ENCODE results near the gene DNER.
"Not testable (repeated sequence)": the region's sequence is repeated elsewhere in the genome, so short reads cannot be mapped to it uniquely, and the experiment has no call there.

DNER gene

DNA sequence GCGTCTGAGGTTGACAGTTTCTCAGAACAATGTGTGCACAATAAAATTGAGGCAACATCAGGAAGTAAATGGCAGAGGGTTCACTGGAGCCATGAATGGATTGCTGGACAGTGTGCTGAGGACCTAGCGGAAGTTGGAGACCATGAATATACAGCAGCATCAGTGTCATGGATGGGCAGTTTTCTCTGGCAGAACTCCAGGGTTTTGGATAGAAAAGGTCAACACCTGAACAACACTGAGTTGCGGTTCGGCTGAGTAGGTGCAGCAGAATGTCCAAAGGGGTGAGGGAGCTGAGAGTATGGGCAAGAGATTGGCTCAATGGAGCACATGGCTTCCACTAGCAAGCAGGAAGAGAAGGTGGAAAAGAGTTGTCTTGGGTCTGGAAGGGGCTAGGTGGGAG, 73.7 kb downstream of the DNER start:
- no peak for ATAC-seq (ENCODE audit: low read depth)
- peaks cover 12% of the 10 kb centered on the region for H3K27me3 Mint-ChIP-seq
- H3K4me3 Mint-ChIP-seq: no peak overlapping the region
- no peaks in the 10 kb centered on the region for H3K9me3 Mint-ChIP-seq
- H3K27ac Mint-ChIP-seq: no peak overlapping the region
- H3K36me3 Mint-ChIP-seq: no peaks in the 10 kb centered on the region
- no peak for DNase-seq (ENCODE audit: low spot score in 2 of 2)
- no peaks in the 10 kb centered on the region for H3K4me1 Mint-ChIP-seq

DNA sequence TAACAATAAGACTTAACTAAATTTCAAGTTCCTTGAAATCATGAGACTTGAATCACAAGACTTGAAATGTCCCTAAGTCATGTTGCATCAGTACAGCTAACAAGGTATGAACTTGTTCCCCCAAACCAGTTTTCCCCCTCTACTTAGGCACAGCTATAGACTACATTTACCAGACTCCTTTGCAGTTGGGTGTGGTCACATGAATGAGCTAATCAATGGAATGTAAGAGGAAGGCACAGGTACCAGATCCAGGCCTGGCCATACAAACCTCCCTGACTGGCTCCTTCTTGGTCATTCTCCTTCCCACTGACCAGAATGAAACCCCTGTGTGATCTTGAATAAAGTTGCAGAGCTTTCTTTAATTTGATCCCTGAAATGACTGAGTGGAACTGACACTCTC, 77.8 kb downstream of the DNER start:
- H3K4me1 Mint-ChIP-seq: no peaks in the 10 kb centered on the region
- H3K36me3 Mint-ChIP-seq: no peaks in the 10 kb centered on the region
- no peaks in the 10 kb centered on the region for H3K9me3 Mint-ChIP-seq
- DNase-seq (ENCODE audit: low spot score in 2 of 2) (no peak), ATAC-seq (ENCODE audit: low read depth) (no peak)
- peaks cover 17% of the 10 kb centered on the region for H3K27me3 Mint-ChIP-seq
- no peak overlapping the region for H3K27ac Mint-ChIP-seq
- no peak overlapping the region for H3K4me3 Mint-ChIP-seq

DNA sequence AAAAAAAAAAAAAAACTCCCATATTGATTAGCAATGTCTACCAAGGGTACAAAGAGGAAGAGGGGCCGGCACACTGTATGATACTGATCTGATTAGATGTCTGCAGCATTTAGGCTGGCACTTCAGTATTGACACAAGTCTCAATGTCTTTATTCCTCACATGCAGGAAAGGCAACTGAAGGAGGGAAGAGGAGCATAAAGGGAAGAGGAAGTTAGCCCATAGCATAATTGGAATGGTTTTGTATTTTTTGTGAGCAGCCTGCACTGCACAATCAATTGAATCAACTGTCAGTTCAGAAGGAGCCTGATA, 79.0 kb downstream of the DNER start:
- DNase-seq (ENCODE audit: low spot score in 2 of 2): no peak
- Mint-ChIP-seq H3K27me3 (peaks cover 10% of the 10 kb centered on the region), H3K27ac (no peak overlapping the region)

DNA sequence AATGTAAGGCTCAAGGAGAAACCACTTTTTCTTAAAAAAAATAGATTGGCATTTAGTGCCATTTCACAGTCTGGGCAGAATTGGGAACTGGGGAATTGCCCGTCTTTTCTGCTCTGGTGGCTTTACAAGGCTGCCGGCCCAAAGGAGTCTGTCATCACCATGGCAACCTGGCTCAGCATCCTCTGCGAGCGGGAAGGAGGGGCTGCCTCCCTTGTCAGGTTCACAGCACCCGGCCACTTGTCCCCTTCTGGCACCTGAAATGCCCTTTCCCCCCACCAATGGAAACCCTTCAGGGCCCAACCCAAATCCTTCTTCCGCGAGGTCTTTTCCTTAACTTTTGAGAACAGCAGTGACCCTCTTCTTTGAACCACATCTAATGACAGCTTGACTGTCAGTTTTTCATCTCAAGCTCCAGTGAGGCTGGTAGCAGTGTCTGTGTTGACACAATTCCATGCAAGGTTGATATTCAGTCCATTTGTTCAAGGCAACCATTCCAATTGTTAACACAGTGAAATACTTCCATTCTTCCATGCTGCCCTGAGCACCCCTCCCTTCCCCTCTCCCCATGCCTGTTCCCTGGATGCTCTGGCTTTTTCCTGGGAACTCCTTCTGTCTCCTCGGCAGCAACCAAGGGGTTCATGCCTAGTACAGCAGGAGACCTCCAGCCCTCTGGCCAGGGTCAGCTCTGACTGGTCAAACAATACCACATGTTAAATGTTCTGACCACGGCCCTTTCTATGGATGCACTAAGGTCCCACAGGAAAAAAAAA, 79.6 kb downstream of the DNER start:
- ATAC-seq (ENCODE audit: low read depth): no peak
- Mint-ChIP-seq H3K4me3 (no peak overlapping the region), H3K27ac (no peak overlapping the region), H3K9me3 (no peaks in the 10 kb centered on the region), H3K4me1 (no peaks in the 10 kb centered on the region), H3K27me3 (peaks cover 10% of the 10 kb centered on the region), H3K36me3 (no peaks in the 10 kb centered on the region)
- DNase-seq (ENCODE audit: low spot score in 2 of 2): no peak

More for the DNA sequence above, 79.0 kb downstream of the DNER start:
- Mint-ChIP-seq H3K4me1 (no peaks in the 10 kb centered on the region), H3K36me3 (no peaks in the 10 kb centered on the region), H3K9me3 (no peaks in the 10 kb centered on the region), H3K4me3 (no peak overlapping the region)
- ATAC-seq (ENCODE audit: low read depth): no peak

DNA sequence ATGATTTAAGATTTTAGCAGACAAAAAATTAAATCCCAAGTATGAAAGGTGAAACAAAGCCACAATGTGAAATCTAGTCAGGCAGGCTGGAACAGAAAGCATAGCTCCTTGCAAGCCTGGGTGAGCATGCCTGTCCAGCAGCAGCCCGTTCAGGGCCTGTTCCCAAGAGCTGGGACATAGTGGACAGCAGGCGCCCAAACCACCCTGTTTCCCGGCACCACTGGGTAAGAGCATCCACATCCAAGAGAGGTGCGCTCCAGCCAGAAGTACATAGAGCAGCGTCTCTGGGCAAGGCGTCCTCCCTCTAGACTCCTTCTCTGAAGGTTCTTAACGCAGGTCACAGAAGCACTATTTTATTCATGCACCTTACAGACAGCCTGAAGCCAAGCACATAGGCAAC, 80.8 kb downstream of the DNER start:
- H3K27me3 Mint-ChIP-seq: peaks cover 12% of the 10 kb centered on the region
- no peak overlapping the region for H3K4me3 Mint-ChIP-seq
- no peaks in the 10 kb centered on the region for H3K9me3 Mint-ChIP-seq
- ATAC-seq (ENCODE audit: low read depth) (no peak), DNase-seq (ENCODE audit: low spot score in 2 of 2) (no peak)
- no peaks in the 10 kb centered on the region for H3K4me1 Mint-ChIP-seq
- no peak overlapping the region for H3K27ac Mint-ChIP-seq
- H3K36me3 Mint-ChIP-seq: no peaks in the 10 kb centered on the region

DNA sequence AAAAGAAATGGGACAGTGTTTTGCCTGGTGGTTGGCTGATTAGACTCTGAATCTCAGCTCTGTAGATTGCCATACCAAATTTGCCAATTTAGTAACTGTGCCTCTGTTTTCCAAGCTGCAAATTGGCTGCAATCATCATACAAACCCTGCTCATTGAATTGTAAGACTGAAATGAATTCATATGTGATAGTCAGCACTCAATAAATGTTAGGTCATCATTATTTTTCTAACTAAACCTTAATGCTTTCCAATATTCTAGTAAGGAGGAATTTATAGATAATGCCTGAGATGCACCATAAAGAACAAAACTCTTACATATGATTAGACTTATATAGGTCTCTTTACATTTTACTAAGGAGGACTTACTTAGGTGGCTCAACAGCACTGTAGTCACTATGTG, 85.3 kb downstream of the DNER start:
- H3K4me3 Mint-ChIP-seq: no peak overlapping the region

DNA sequence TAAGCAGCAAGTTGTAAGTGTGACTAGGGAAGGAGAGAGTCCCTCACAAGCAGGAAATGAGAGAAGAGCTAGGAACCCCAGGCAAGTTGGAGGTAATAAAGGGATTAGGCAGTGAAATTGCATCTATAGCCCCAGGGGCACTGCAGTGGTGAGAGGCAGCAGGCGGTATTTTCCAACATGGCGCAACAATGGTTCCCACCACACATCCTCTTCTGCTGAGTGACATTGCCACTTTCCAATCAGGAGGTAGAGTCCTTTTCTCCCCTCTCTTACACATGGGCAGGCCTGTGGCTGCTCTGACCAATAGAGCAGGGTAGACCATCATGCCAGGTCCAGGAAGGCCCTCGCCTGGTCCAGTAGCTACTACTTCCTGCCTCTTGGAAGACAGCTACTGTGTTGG, 86.6 kb downstream of the DNER start:
- Mint-ChIP-seq H3K27ac (no peak overlapping the region), H3K9me3 (no peaks in the 10 kb centered on the region), H3K4me3 (no peak overlapping the region), H3K36me3 (no peaks in the 10 kb centered on the region), H3K27me3 (peaks cover 11% of the 10 kb centered on the region), H3K4me1 (no peaks in the 10 kb centered on the region)
- no peak for ATAC-seq (ENCODE audit: low read depth)
- no peak for DNase-seq (ENCODE audit: low spot score in 2 of 2)

More for the DNA sequence above, 85.3 kb downstream of the DNER start:
- peaks cover 7% of the 10 kb centered on the region for H3K27me3 Mint-ChIP-seq
- H3K9me3 Mint-ChIP-seq: no peaks in the 10 kb centered on the region
- ATAC-seq (ENCODE audit: low read depth) (no peak), DNase-seq (ENCODE audit: low spot score in 2 of 2) (no peak)
- H3K27ac Mint-ChIP-seq: no peak overlapping the region
- no peaks in the 10 kb centered on the region for H3K36me3 Mint-ChIP-seq
- H3K4me1 Mint-ChIP-seq: no peaks in the 10 kb centered on the region

DNA sequence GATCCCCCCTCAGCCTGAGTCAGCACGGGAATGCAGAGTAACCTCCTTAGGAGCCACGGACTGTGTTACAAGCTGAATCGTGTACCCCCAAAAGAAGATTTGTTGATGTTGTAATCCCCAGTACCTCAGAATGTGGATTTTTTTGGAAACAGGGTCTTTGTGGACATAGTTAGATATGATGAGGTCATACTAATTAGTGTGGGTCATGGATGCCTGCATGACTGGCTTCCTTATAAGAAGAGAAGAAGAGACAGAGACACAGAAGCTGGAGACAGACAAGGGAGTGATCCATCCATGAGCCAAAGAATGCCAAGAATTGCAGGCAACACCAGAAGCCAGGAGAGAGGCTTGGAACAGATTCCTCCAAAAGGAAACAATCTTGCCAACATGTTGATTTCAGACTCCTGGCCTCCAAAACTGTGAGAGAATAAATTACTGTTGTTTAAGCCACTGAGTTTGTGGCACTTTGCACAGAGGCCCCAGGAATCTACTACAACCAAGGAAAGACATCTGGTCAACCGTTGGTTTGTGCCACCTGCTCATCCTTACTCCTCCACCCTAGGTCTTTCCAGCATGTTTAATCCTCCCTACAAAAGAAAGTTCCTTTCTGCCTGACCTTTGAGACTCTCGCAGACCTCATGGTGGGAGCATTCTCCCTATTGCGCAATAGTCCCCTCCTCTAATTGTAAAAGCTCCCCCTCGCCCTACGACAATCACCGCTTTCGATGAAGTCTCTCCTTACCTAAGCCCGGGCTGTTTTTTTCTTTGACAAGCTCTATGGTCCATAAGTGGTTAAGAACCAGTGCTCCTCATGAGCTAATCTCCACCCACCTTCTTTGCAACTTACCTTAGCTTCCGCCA, 91.6 kb downstream of the DNER start:
- Mint-ChIP-seq H3K36me3 (no peaks in the 10 kb centered on the region), H3K4me1 (no peaks in the 10 kb centered on the region), H3K27me3 (peaks cover 12% of the 10 kb centered on the region), H3K27ac (no peak overlapping the region), H3K4me3 (no peak overlapping the region), H3K9me3 (peaks cover 1% of the 10 kb centered on the region)
- DNase-seq (ENCODE audit: low spot score in 2 of 2) (no peak), ATAC-seq (ENCODE audit: low read depth) (no peak)

DNA sequence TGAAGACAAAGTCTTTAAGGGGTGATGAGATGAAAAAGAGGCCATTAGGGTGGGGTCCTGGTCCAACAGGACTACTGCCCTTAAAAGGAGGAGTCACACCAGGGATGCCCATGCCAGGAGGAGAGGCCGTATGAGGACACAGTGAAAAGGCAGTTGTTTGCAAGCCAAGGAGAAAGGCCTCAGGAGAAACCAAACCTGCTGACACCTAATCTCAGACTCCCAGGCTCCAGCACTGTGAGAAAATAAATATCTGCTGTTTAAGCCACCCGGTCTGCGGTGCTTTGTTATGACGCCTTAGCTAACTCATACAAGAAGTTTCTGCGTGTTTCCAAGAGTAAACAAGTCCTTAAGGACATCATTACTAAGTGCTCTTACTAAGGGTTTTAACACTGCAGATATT, 93.6 kb downstream of the DNER start:
- DNase-seq (ENCODE audit: low spot score in 2 of 2) (no peak), ATAC-seq (ENCODE audit: low read depth) (no peak)
- peaks cover 1% of the 10 kb centered on the region for H3K9me3 Mint-ChIP-seq
- H3K27ac Mint-ChIP-seq: no peak overlapping the region
- H3K4me1 Mint-ChIP-seq: no peaks in the 10 kb centered on the region
- no peak overlapping the region for H3K4me3 Mint-ChIP-seq
- no peaks in the 10 kb centered on the region for H3K36me3 Mint-ChIP-seq
- peaks cover 9% of the 10 kb centered on the region for H3K27me3 Mint-ChIP-seq

DNA sequence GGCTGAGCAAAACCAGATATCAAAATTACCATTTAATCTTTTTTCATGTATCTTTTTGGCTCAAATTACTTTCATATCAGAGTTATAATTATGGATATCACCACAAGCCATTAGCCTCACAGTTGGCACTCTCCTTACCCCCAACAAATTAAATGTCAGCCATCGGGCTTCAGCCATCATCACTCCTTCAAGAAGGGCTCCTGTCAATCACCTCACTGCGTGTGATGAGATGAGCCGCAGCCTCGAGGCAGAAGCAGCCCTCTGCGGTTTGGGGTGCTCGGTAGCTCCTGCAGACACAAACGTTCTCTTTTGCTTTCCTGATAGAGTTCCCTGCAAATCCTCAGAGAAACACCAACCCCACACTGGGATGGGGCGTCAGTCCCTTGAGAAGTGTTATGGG, 94.1 kb downstream of the DNER start:
- Mint-ChIP-seq H3K27me3 (peaks cover 9% of the 10 kb centered on the region), H3K4me3 (no peak overlapping the region), H3K27ac (no peak overlapping the region), H3K36me3 (no peaks in the 10 kb centered on the region), H3K4me1 (no peaks in the 10 kb centered on the region), H3K9me3 (peaks cover 1% of the 10 kb centered on the region)
- DNase-seq (ENCODE audit: low spot score in 2 of 2) (no peak), ATAC-seq (ENCODE audit: low read depth) (no peak)

DNA sequence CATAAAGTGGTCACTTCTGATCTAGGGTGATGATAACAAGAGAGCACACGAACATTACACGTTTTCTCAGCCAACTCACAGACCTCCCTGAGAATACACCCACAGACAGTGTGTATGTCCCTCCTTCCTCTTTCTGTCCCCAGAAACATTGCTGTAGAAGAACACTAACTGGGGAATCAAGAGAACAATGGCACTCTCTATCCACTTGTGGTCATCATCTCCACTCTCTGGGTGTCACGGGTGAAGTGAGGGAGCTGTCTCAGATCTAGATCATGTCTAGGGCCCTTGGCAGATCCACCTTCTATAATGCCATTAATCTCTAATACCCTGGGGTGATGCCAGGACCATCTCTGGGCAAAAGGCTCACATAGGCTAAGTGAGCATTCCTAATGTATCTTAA, 97.9 kb downstream of the DNER start:
- ATAC-seq (ENCODE audit: low read depth): no peak
- H3K9me3 Mint-ChIP-seq: no peaks in the 10 kb centered on the region

DNA sequence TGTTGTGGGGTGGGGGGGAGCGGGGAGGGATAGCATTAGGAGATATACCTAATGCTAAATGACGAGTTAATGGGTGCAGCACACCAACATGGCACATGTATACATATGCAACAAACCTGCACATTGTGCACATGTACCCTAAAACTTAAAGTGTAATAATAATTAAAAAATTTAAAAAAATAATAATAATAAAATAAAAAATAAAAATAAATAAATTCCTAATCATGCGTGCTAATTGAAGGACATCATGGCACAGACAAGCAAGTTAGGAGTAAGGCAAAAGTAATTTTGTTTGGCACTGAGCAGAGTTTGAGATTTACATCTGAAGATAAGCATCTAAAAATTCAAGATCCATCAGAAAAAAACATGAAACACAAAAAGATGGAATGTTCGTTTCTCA, 100.3 kb downstream of the DNER start:
- H3K27me3 Mint-ChIP-seq; H3K27ac Mint-ChIP-seq; H3K4me1 Mint-ChIP-seq; H3K9me3 Mint-ChIP-seq; H3K36me3 Mint-ChIP-seq; ATAC-seq (ENCODE audit: low read depth); DNase-seq (ENCODE audit: low spot score in 2 of 2); H3K4me3 Mint-ChIP-seq: not testable (repeated sequence)

More for the DNA sequence above, 97.9 kb downstream of the DNER start:
- Mint-ChIP-seq H3K4me3 (no peak overlapping the region), H3K27me3 (no peaks in the 10 kb centered on the region), H3K36me3 (no peaks in the 10 kb centered on the region), H3K27ac (no peak overlapping the region), H3K4me1 (no peaks in the 10 kb centered on the region)
- DNase-seq (ENCODE audit: low spot score in 2 of 2): no peak

DNA sequence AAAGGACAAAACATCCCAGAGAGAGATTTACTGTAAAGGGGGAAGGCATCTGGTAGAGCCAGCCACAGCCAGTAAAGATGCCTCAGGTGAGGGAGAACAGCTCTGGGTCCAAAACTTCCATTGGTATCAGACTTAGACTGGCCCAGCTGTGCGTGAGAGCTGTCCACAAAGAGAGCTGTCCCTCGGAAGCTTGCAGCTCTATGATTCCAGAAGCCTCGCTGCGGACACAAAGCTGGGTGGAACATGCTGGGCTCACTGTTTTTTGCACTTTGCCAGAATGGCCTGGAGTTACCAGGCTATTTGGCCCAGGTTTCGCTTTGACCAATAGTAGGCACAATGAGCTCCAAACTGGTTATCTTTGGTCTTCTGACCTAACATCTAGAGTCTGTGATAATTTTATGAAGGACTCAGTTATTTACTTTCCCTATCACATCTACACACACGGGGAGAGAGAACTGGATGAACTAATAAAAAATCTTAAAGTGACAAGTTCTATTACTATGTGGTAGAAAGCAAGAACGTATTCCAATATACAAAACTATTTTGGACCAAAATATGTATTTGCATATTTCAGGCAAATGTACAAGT, 101.9 kb downstream of the DNER start:
- no peak overlapping the region for H3K27ac Mint-ChIP-seq
- ATAC-seq (ENCODE audit: low read depth): no peak
- no peaks in the 10 kb centered on the region for H3K36me3 Mint-ChIP-seq
- DNase-seq (ENCODE audit: low spot score in 2 of 2): no peak
- peaks cover 1% of the 10 kb centered on the region for H3K27me3 Mint-ChIP-seq
- no peaks in the 10 kb centered on the region for H3K9me3 Mint-ChIP-seq
- no peak overlapping the region for H3K4me3 Mint-ChIP-seq
- no peaks in the 10 kb centered on the region for H3K4me1 Mint-ChIP-seq

DNA sequence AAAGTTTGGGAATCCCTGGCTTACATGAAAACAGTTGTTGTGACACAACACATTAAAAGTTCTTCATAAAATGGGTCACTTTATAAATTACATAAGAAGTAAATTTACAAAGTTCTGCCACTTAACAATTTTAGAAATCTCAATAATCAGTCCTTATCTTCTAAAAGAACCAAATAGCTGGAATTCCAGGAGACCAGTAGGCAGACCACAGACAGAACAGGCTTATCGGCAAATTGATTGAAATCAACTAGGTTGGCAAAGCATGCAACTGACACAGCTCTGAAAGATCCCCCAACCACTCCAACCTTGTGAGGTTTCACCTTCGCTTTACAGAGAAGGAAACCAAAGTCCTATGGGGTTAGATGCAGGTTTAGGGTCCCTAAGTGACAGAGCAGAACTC, 103.0 kb downstream of the DNER start:
- ATAC-seq (ENCODE audit: low read depth): no peak
- no peak overlapping the region for H3K27ac Mint-ChIP-seq
- no peaks in the 10 kb centered on the region for H3K36me3 Mint-ChIP-seq
- H3K27me3 Mint-ChIP-seq: peaks cover 1% of the 10 kb centered on the region
- no peaks in the 10 kb centered on the region for H3K9me3 Mint-ChIP-seq
- no peaks in the 10 kb centered on the region for H3K4me1 Mint-ChIP-seq
- no peak for DNase-seq (ENCODE audit: low spot score in 2 of 2)
- H3K4me3 Mint-ChIP-seq: no peak overlapping the region
